ENCODE results near the gene RAI14.
"Not testable (repeated sequence)": the region's sequence is repeated elsewhere in the genome, so short reads cannot be mapped to it uniquely, and the experiment has no call there.

DNA sequence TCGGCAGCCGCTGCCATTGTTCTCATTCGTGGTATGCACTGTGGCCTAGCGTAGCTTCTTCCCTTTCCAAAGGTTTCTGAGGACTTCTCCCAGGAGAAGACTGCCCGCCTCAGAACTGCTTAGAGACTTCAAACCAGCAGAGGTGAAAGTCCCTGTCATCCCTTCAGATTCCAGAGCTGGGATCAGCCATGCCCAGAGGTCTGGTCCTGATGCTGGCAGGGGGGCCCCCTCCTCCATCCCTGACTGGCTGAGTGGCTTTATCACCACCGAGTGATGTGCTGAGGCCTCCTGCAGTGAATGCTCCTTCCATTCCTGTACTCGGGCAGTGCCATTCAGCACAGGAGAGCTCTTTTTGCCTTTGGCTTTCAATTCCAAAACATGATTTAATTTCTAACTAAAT lies 174.7 kb downstream of the RAI14 start:
- TF ChIP-seq POLR2A (IDR thresholded peaks at IDR 0.05; ENCODE audit: low read depth, low read length); POLR2AphosphoS5 (IDR thresholded peaks at IDR 0.05; ENCODE audit: low read depth, low read length); TAF1 (IDR thresholded peaks at IDR 0.05; ENCODE audit: low read depth, low read length); PAX5 (IDR thresholded peaks at IDR 0.05; ENCODE audit: insufficient read depth, low read length, severe bottlenecking); SPI1 (IDR thresholded peaks at IDR 0.05; ENCODE audit: low read depth, low read length); POU2F2 (IDR thresholded peaks at IDR 0.05; ENCODE audit: low read depth, low read length): not testable (repeated sequence)

All from GM12891 (cell line).